Erythroblast (primary cell): ENCODE measurements around the gene SMIM26.

ENCODE experiments used
- GATA1 ChIP-seq: IDR thresholded peaks from 2 replicates; pipeline ENCODE4 v1.6.1; 2011; ENCODE audit warnings: low read depth, mild to moderate bottlenecking, control low read depth, low read length, moderate library complexity
- POLR2A ChIP-seq: IDR thresholded peaks from 2 replicates; pipeline ENCODE4 v1.6.1; 2011; ENCODE audit warnings: mild to moderate bottlenecking, low read length

- TF ChIP-seq POLR2A, result no peak
- no peak for TF ChIP-seq GATA1
Observed at GRCh38 chr20:18589941-18590674, 22.9 kb downstream of the SMIM26 start.
